Measurements from ENCODE around the gene BTBD19.

The BTBD19 gene

DNA sequence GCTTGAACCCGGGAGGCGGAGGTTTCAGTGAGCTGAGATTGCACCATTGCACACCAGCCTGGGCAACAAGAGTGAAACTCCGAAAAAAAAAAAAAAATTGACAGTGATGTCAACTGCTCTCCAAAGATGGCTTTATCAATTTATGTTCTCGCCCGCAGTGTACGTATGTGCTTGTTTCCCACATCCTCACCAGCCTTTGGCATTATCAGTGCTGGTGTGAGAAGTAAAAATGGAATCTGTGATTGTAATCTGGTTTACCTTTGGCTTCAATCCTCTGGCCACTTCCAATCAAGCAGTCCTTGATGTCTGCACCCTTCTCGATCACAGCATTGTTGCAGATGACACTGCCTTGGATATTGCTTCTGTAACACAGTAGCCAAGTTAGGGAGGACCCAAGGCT lies 49.1 kb downstream of the BTBD19 start:
- no peak for DNase-seq

DNA sequence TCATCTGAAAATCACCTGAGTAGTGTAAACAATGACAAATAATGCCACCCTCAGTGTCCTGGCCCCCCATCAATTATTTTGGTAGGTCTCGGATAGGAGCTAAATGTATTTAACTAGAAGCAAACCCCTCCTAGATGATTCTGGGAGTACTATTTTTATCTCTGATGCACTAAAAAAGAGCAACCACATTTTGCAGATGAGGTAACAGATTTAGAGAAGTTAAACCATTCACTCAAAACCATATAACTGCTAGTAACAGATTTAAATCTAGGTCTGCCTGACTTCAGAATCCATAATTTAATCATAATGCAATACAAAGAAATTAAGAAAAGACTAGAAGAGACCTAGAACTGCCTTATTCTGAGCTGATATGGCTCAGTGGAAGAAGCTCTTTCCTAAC lies 52.0 kb downstream of the BTBD19 start:
- no peak for DNase-seq

DNA sequence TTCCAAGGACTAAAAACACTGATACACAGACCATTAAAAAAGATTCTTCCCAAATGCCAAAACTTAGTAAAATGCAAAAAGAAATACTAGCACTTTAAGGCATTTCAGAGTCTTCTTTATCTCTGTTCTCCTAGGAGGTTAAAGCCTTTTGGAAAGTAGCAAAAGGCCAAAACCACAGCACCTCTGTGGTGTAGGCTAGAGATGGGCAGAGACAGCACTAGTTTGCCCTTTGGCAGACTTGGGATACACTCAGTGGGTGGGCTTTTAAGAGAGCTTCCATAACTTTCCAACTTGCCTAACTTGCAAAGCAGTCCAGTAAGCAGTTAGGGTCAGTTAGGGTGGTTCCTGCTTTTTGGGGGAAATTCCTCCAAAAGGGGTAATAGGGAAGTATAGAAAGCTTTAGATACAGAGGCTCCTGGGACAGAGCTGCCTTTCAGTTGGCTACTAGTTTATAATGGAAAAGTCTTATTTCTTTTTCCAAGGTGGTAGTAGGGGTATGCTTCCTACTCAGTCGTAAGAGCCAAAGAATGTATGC lies 52.6 kb downstream of the BTBD19 start:
- DNase-seq, result no peak

DNA sequence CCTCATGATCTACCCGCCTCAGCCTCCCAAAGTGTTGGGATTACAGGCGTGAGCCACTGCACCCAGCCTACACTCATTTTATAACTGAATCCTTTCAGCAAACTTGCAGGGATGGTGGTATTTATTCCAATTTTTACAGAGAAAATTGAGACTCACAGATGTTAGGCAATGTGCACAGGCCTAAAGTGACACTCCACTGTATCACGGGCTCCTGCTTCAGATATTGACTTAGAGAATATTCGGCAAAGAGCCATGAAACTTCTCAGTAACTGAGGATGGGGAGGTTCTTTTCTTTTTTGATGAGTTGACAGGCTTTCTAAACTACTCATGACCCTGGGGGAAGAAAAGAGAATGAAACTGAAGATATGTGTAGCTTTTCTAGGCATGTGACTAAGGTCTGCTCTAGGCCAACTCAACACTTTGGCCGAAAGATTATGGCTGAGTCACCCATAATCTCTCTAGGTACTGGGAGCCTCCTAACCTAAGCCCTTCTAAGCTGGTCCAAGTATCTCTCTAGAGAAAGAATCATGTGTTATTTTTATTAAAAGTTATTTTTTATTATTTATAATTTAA lies 54.6 kb downstream of the BTBD19 start:
- no peak for DNase-seq

All from right kidney (tissue), 1 donor.